ENCODE results near the gene STX18. TPM values are rescaled to one million over a fixed set of nuclear protein-coding genes. Genes with fewer than 3 reads are reported as not detected.

STX18 gene
- total and polyA plus RNA-seq, 2 donors (not counting 3 experiments of a cell fraction or from before 2014, with no cell fraction given) = 30.7 to 31.2 TPM

DNA sequence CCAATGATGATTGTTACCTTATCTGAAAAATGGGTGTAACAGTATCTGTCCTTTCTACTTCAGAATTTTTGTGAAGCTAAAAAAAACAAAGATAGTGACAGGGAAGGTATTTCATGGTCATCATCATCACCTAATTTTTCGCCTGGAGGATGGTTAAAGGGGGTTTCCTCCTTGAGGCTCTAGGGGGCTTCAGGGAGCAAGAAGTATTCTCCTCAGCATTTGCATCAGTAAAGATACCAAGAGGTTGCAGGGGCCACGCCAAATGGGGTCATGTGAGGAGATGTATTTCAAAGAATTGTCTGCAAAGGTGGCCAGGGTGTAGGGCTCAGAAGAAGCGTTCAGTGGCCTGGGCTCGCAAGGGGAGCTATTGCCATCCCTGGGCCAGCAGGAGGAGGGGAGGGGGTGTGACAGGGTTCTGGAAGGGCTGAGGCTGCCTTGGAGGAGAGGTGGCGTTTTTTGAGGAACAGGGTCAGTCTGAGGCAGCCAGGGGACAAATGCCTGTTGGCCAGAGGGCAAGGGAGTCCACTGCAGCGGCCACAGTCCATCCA, 162.2 kb downstream of the STX18 start:
- Histone ChIP-seq H3K4me3 (replicated peaks in 1 of 3; ENCODE audit: insufficient read depth in 1 of 3, low read depth in 1 of 3, low read length in 3 of 3) (no peak overlapping the region), H3K79me2 (ENCODE audit: control insufficient read depth, insufficient read depth, low read length) (no peaks in the 10 kb centered on the region), H3K36me3 (ENCODE audit: control insufficient read depth in 2 of 2, extremely low read depth in 1 of 2, insufficient read depth in 2 of 2, low read length in 2 of 2) (no peaks in the 10 kb centered on the region), H2AFZ (ENCODE audit: low read depth, low read length) (no peak overlapping the region), H3K9me1 (replicated peaks; ENCODE audit: control insufficient read depth, extremely low read depth, insufficient read depth, low read length) (no peaks in the 10 kb centered on the region), H3K27me3 (ENCODE audit: control insufficient read depth in 2 of 2, insufficient read depth in 2 of 2, low read length in 2 of 2) (peaks cover 13 to 15% of the 10 kb centered on the region in 2 experiments), H3K9ac (replicated peaks; ENCODE audit: extremely low read depth, insufficient read depth, low read length) (no peak overlapping the region), H3K27ac (ENCODE audit: insufficient read depth, low read depth, low read length) (no peak overlapping the region), H3K4me1 (ENCODE audit: control insufficient read depth, extremely low read depth, insufficient read depth, low read length) (no peaks in the 10 kb centered on the region), H3K9me3 (replicated peaks; ENCODE audit: control insufficient read depth, insufficient read depth, low read length) (no peaks in the 10 kb centered on the region), H3K4me2 (ENCODE audit: insufficient read depth, low read length) (no peak overlapping the region), H4K20me1 (replicated peaks; ENCODE audit: control insufficient read depth, extremely low read depth, insufficient read depth, low read length) (no peaks in the 10 kb centered on the region)
- no TSS peak for BruUV-seq (replicated peaks)
- no peak for TF ChIP-seq POLR2AphosphoS5 (IDR thresholded peaks at IDR 0.05; ENCODE audit: insufficient read depth, low read depth, low read length)
- TF ChIP-seq JUN (IDR thresholded peaks at IDR 0.05; ENCODE audit: borderline replicate concordance, insufficient read depth, insufficient read length, low read depth) = no peak
- no peak for TF ChIP-seq EZH2 (IDR thresholded peaks at IDR 0.05; ENCODE audit: borderline replicate concordance, low read depth, low read length, severe bottlenecking)
- TF ChIP-seq MYC (IDR thresholded peaks at IDR 0.05; ENCODE audit: low read depth, low read length) = no peak
- TF ChIP-seq, protein P1, sequence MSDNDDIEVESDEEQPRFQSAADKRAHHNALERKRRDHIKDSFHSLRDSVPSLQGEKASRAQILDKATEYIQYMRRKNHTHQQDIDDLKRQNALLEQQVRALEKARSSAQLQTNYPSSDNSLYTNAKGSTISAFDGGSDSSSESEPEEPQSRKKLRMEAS (IDR thresholded peaks at IDR 0.05; ENCODE audit: insufficient read depth, insufficient read length) = no peak
- TF ChIP-seq, protein P2, sequence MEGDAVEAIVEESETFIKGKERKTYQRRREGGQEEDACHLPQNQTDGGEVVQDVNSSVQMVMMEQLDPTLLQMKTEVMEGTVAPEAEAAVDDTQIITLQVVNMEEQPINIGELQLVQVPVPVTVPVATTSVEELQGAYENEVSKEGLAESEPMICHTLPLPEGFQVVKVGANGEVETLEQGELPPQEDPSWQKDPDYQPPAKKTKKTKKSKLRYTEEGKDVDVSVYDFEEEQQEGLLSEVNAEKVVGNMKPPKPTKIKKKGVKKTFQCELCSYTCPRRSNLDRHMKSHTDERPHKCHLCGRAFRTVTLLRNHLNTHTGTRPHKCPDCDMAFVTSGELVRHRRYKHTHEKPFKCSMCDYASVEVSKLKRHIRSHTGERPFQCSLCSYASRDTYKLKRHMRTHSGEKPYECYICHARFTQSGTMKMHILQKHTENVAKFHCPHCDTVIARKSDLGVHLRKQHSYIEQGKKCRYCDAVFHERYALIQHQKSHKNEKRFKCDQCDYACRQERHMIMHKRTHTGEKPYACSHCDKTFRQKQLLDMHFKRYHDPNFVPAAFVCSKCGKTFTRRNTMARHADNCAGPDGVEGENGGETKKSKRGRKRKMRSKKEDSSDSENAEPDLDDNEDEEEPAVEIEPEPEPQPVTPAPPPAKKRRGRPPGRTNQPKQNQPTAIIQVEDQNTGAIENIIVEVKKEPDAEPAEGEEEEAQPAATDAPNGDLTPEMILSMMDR (IDR thresholded peaks at IDR 0.05; ENCODE audit: extremely low read depth in 1 of 2, insufficient read depth in 1 of 2, low read depth in 1 of 2, low read length in 2 of 2) = no peak
- no peak for TF ChIP-seq POLR2A (IDR thresholded peaks at IDR 0.05; ENCODE audit: low read depth, low read length)
- dilution Hi-C loops (cut with MboI; ENCODE audit: extremely low pct_ligation_motif_present, low sequenced_read_pairs) (no loop called here), intact Hi-C loops (cut with micrococcal nuclease) (no loop called here)
- POLR2A ChIA-PET = no interaction called here
- DNase-seq (ENCODE audit: low read depth, low spot score) (no peak), FAIRE-seq (no peak)
- CTCF ChIA-PET = interaction anchor here (1.3 kb wide), 1 partner anchor 52 kb away, joined by 3 read pairs; no protein-coding TSS in a partner anchor
